ENCODE measurements around the gene ALG9.
A peak's percentile ranks its signal among the peaks of the same experiment; 100 is the strongest.
"Not testable (repeated sequence)": the region's sequence is repeated elsewhere in the genome, so short reads cannot be mapped to it uniquely, and the experiment has no call there.

ALG9 gene, protein sequence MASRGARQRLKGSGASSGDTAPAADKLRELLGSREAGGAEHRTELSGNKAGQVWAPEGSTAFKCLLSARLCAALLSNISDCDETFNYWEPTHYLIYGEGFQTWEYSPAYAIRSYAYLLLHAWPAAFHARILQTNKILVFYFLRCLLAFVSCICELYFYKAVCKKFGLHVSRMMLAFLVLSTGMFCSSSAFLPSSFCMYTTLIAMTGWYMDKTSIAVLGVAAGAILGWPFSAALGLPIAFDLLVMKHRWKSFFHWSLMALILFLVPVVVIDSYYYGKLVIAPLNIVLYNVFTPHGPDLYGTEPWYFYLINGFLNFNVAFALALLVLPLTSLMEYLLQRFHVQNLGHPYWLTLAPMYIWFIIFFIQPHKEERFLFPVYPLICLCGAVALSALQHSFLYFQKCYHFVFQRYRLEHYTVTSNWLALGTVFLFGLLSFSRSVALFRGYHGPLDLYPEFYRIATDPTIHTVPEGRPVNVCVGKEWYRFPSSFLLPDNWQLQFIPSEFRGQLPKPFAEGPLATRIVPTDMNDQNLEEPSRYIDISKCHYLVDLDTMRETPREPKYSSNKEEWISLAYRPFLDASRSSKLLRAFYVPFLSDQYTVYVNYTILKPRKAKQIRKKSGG

DNA sequence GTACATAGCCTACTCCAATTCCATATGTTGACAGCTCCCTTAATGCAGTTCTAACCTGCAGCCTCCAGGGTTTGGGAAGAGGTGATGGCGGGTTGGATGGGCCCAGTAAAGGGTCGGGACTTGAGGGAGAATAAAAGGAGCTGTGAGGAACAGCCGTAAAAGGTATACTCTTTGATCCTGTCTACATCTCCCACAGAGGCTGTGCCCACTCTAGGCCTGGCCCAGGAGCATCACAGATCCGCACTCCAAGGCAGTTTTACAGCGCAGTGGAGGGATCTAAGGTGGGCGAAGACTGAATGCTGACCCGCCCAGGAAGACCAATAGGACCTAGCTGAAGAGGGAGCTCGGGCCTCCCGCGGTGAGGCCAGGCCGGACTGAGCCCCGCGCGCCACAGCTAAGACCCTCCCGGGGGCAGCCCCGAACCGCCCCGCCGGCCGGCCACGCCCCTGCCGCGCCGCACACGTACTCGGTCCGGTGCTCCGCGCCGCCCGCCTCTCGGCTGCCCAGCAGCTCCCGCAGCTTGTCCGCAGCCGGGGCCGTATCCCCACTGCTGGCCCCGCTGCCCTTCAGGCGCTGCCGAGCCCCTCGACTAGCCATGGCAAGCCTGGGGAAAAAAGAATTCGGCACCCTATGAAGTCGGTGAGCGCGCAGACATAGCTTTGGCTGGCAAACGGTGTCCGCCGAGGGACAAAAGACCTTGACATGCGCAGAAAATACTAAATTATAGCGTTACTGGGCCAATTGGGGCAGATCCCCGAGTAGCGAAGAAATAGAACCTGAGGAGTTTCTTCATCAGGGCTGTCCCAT lies at the start of gene ALG9:
ALG9 (minus strand) TSS at position 696 of the 807 bp plus-strand sequence; CDS start at position 597, 99 bp downstream.
- DNase-seq (ENCODE audit: low read depth) = peak; percentile 84

DNA sequence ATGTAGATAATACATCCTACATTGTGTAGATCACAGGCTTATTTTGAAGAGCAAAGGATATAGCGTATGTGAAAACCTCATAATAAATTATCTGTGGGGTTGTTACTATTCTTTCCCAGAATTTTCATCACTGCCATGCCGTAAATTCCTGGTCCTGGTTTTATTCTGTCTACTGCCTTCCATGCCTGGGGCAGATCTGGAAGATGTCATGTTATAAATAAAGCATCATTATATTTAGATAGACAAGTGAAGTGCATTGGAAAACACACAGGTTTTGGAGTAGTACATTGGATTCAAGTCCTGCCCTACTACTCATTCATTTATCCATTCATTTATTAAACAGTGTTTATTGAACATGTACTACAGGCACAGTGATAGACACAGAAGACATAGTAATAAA lies 49.5 kb upstream of the ALG9 start:
- DNase-seq (ENCODE audit: low read depth) = no peak

DNA sequence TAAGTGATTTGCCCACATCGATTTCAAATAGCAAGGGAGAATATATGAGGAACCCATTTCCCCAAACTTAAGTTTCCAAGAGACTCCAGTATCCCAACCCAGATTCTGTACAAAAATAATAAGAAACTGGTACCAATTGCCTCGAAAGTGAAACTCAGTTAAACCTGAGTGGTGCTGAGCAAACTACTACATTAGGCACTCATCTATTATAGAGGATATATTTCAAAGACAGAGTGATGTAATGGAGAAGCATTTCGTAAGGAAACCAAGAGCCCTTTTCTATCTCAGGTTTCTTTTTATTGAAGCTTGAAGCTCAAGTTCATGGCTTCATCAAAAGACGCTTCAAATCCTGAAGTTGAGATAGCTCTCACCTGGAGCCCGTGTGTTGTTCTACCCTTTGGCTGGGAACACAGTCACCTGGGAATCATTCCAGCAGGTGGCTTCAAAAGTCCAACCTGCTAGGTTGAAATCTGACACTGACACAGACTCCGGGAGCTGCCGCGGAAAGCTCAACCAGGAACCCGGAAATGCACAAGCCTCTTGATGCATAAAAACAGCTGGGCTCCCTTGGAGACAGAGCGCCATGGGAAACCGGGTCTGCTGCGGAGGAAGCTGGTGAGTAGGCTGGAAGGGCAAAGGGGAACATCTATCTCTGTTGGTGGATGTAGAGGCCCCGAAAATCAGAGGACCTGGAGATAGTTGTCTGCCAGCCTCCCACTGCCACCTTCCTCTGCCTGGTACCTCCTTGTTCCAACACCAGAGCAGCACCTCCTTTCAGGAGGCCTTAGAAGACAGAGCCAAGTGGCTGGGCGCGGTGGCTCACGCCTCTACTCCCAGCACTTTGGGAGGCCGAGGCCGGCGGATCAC lies 47.2 kb upstream of the ALG9 start, which contains the start of gene C11orf52:
C11orf52 (plus strand) TSS at position 524 of the 867 bp plus-strand sequence; CDS start at position 584, 60 bp downstream.
- DNase-seq (ENCODE audit: low read depth) = no peak

DNA sequence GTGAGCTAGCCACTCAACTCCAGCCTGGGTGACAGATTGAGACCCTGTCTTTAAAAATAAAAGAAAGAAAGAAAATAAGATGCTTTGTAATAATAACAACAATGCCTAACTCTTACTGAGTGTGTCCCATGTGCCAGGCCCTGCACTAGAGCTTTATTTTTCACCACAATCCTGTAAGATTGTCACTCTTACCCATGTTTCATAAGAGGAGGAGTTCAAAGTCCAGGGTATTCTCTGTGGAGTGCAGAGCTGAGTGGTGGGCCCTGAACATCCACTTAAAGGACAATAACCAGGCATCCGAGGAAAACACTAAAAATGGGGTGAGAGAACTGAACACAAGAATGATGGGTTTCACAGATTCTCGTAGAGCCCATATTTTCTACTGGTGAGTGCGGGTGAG lies 46.4 kb upstream of the ALG9 start:
- DNase-seq (ENCODE audit: low read depth) = no peak

DNA sequence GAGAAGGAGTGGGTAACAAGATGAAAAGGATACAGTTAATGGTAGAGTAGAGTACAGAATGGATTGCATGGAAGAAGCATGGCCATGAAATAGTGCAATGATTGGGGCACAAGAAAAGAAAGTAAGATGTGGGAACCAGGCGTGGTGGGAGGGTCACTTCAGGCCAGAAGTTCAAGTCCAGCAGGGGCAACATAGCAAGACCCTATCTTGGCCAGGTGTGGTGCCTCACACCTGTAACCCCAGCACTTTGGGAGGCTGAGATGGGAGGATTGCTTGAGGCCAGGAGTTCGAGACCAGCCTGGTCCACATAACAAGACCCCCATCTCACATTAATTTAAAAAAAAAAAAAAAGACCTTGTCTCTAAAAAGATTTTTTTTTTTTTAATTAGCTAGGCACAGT lies 45.9 kb upstream of the ALG9 start:
- DNase-seq (ENCODE audit: low read depth) = no peak

DNA sequence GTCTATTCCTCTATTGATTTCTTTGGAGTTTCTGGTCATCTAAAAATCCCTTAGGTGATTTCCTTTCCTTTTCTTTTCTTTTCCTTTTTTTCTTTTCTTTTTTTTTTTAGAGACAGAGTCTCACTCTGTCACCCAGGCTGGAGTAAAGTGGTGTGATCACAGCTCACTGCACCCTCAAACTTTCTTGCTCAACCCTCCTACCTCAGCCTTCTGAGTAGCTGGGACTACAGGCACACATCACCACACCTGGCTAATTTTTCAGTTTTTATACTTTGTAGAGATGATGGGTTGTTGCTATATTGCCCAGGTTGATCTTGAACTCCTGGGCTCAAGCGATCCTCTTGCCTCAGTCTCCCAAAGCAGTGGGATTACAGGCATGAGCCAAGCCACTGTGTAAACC lies 45.4 kb upstream of the ALG9 start:
- no peak for DNase-seq (ENCODE audit: low read depth)

DNA sequence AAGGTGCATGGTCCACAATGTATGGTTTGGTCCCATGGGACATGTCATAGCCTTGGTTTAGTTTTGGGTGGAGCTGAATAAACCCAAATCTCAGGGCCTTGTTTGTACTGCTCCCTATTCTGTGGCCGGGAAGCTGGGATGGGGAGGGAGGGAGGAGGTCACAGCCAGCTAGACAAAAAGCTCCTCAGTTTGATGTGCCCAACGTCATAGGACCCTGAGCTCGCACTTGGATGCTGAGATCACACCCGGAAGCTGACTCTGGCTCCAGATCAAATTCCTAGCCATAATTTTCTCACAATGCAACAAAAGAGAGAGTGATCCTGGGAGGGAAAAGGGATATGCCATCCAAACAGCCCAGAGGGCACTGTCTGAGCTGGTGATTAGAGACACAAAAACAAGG lies 42.6 kb upstream of the ALG9 start:
- DNase-seq (ENCODE audit: low read depth) = no peak

DNA sequence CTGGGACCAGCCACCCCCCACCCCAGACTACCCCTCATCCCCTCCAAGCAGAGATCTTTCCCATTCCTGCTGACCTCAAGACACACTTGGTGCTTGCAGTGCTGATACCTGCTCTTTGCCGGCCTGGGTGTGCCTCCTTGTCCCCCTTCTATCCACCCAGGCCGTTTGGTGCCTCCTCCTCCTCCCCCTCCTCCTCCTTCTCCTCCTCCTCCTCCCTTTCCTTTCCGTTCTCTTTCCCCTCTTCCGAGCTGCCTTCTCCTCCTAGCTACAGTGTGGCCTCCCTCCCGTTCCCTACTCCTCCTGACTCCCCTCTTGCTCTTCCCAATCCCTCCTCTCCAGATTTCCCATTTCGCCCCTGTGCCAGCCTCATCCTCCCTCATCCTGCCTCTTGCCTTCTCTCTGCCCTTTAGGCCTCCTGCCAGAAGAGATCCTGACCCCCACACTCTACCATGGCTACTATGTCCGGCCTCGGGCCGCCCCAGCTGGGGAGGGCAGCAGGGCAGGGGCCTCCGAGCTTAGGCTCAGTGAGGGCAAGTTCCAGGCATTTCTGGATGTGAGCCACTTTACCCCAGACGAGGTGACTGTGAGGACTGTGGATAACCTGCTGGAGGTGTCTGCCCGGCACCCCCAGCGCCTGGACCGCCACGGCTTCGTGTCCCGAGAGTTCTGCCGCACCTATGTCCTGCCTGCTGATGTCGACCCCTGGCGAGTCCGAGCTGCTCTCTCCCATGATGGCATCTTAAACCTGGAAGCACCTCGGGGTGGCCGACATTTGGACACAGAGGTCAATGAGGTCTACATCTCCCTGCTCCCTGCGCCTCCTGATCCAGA lies 41.9 kb upstream of the ALG9 start:
- no peak for DNase-seq (ENCODE audit: low read depth)

DNA sequence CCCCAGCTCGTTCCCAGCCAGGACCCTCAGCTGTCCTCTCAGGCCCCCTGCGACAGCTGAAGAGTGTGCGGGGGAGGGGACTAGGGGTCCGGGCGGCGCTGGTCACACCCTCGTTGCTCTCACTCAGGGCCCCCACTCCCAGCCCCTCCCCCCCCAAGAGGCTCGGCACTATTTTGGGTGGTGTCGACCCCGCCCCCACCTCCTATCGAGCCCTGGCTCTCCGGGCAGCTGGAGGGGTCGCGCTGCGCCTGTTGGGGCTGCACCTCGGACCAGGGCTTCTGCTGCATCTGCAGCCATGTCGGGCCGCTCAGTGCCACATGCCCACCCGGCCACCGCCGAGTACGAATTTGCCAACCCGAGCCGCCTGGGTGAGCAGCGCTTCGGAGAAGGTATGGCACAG lies 41.2 kb upstream of the ALG9 start, which contains the start of gene HSPB2:
HSPB2 (plus strand) TSS at position 200 of the 400 bp plus-strand sequence; CDS start at position 296, 96 bp downstream.
- DNase-seq (ENCODE audit: low read depth) = no peak

DNA sequence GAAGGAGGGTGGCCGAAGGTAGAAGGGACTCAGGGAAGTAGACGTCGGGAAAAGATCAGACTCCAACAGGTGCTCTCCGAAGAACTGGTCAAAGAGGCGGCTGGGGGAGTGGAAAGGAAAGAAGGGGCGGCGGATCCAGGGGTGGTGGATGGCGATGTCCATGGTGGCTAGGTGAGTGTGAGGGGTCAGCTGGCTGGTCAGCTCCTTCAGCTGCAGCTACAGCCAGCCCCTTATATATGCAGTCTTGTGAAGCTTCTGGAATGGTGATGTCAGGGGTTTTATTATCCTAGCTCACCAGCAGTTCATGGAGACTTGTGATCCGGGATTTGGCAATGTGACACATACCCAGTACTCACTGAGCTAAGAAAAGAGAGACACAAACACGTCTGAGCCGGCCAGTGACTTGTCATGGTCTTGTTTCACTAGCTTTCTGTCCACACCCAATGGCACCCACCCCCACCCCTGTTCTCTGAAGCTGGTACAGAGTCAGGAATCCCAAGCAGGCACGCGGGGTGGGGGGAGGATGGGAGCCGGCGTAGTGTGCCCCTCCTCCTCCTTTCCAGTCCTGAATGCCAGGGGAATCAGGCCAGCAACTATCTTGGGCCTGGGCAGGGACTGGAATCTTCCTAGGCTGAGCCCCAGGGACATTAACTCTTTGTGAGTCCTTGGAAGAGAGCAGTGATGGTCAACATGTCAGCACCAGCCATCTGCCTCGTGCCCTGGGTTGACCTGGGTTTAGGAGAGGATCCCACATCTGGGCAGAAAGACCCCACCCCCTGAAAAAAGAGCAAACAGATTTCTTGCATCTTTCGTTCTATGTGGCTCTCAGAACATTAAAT lies 40.4 kb upstream of the ALG9 start, which contains the start of gene CRYAB:
CRYAB (minus strand) TSS at position 208 of the 839 bp plus-strand sequence; CDS start at position 162, 46 bp downstream.
- no peak for DNase-seq (ENCODE audit: low read depth)

DNA sequence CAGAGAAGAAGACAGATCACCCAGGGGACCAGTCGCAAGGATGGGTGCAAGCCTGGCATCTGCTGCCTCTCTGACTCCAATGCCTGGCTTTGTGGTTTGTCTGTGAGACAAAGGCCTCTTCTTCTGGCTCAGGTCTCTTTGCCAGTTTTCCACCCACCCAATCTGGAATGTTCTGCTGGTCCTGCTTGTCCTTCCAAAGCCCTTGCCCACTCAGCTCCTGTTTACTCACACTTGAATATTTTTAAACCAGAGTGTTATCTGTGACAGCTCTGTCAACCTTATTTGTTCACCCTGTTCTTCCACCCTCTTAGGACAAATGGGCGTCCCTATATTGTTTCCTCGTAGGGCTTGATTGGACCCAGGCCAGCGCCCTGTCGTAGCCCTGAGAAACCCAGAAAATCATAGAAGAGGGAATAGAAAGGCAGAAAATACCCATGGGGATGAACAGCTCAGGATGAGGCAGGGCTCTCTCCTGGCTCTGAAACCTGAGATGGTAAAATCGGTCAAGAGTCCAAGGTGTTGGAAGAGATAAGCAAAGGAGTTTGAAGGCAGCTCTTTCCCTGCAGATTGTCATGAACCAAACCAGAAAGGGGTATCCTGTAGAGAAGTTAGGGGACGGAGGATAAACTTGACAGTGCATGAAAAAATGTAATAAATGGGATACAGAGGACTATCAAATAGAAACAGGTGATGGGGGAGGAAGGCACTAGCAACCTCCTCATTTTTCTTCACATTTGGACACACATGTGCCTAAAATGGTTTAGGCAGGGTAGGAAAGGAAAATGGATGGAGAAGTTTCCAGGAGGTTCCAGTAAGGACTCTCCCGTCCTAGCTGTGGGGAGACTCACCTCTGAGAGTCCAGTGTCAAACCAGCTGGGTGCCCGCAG lies 39.5 kb upstream of the ALG9 start:
- no peak for DNase-seq (ENCODE audit: low read depth)

DNA sequence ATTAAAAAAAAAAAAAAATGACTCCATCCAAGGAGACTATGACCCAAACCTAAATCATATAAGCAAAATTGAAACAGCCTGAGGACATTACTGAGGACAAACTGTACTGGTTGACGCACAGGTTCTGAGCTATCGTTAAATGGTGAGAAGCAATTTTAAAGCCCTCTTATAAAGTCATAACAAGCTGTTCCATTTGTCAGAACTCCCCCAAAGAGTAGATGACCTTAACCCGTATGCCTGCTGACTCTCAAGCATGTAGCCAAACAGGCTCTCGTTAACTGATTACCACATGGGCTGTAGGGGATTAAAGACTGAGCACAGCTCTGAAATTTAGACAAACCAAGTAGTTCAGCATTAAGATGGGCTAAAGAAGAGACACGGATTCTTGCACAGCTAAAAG lies 38.0 kb upstream of the ALG9 start:
- no peak for DNase-seq (ENCODE audit: low read depth)

DNA sequence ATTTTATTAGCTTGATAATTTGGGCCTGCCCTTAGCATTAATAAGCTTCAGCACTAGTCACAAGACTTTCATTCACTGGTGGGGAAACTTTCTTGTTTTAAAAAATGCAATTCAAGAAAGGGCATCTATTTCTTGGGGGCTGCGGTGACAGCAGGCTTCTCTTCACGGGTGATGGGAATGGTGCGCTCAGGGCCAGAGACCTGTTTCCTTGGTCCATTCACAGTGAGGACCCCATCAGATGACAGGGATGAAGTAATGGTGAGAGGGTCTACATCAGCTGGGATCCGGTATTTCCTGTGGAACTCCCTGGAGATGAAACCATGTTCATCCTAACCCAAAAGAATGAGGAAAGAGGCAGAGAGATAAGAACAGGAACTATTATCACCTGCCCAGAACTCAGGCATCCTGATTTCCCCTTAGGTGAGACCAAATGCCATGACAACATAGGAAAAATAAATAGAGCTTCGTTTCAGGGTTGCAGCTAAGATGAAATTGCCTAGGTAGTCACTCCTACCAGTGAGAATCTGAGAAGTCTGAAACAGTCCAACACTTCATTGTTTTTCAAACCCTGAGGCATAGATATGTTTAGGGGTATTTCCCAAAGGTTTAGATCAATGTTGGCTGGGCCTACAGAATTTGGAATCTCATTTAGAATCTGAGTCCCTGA lies 37.4 kb upstream of the ALG9 start:
- no peak for DNase-seq (ENCODE audit: low read depth)

DNA sequence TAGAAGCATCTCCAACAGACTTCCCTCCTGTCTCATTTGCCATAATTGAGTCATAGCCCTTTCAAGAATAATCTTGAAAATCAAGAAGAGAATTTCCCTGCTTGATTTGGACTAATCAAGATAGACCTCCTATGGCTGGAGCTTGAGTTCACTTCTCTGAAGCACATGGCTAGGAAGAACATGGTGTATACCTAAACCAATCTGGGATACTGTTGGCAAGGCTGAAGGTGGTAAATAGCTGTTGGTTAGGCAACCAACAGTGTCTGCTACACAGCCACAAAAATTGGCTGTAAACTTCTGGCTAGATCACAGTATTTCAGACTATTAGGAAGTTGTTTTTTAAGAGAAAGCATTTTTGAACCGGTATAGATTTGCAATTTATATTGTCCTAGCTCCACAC lies 35.3 kb upstream of the ALG9 start:
- DNase-seq (ENCODE audit: low read depth) = no peak

DNA sequence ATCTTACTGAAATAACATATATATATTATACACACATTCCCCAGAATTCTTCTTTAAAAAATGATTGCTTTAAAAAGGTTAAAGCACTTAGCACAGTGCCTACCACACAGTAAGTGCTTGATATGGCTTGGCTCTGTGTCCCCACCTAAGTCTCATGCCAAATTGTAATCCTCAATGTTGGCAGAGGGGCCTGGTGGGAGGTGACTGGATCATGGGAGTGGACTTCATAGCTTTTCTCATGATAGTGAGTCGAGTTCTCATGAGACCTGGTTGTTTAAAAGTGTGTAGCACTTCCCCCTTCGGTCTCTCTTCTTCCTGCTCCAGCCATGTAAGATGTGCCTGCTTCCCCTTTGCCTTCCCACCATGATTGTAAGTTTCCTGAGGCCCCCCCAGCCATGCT lies 34.0 kb upstream of the ALG9 start:
- DNase-seq (ENCODE audit: low read depth) = no peak

DNA sequence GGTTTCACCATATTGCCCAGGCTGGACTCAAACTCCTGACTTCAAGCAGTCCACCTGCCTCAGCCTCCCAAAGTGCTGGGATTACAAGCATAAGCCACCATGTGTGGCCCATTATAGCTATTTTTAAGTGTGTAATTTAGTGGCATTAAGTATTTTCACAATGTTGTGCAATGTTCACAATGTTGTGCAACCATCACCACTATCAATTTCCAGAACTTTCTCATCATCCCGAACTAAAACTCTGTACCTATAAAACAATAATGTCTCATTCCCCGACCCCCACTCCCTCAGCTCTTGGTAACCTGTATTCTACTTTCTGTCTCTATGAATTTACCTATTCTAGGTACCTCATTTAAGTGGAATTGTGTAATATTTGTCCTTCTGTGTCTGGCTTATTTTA lies 15.5 kb upstream of the ALG9 start:
- DNase-seq (ENCODE audit: low read depth) = no peak

DNA sequence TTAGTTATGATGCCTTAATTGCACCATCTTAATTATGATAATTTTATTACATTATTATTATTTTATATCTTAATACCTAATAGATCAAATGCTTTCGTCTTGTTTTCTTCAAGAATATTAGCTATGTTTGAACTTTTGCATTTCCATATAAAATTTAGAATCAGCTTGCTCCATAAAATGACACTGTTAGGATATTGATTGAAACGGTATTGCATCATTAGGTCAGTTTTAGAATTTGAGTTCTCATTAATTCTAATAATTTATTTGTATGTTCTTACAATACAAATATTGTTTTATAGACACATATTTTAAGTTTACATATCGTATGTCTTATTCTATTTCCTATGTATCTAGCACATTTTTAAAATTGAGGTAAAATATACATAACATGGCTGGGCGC lies 14.7 kb upstream of the ALG9 start:
- DNase-seq (ENCODE audit: low read depth) = no peak

DNA sequence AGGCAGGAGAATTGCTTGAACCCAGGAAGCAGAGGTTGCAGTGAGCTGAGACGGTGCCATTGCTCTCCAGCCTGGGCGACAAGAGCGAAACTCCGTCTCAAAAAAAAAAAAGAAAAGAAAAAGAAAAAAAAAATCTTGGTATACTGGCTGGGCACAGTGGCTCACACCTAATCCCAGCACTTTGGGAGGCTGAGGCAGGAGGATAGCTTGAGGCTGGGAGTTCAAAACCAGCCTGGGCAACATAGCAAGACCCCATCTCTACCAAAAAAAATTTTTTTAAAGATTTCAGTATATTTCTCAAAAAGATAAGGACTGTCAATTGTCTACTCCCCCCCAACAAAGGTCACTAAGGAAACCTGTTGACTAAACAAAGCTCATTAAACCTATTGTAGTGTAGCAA lies 13.7 kb upstream of the ALG9 start:
- not testable (repeated sequence) for DNase-seq (ENCODE audit: low read depth)
